GM12891 (cell line): Measurements from ENCODE around the gene SPON1.

Experiments
- POLR2A ChIP-seq: IDR thresholded peaks from 2 replicates; pipeline ENCODE4 v1.6.1; 2011; ENCODE audit warnings: low read depth, low read length, control low read depth
- SPI1 ChIP-seq: IDR thresholded peaks from 2 replicates; pipeline ENCODE4 v1.6.1; 2011; ENCODE audit warnings: low read depth, low read length, control low read depth

GRCh38 chr11:14102766-14103165, 140.2 kb downstream of the SPON1 start:
- TF ChIP-seq POLR2A, result no peak
- TF ChIP-seq SPI1, result no peak
